ENCODE measurements around the gene DNAH8. TPM values are rescaled to one million over a fixed set of nuclear protein-coding genes. Genes with fewer than 3 reads are reported as not detected.

Gene DNAH8
- total and polyA plus RNA-seq, 2 donors (not counting 3 experiments of a cell fraction or from before 2014, with no cell fraction given), result 0.29 to 0.61 TPM

DNA sequence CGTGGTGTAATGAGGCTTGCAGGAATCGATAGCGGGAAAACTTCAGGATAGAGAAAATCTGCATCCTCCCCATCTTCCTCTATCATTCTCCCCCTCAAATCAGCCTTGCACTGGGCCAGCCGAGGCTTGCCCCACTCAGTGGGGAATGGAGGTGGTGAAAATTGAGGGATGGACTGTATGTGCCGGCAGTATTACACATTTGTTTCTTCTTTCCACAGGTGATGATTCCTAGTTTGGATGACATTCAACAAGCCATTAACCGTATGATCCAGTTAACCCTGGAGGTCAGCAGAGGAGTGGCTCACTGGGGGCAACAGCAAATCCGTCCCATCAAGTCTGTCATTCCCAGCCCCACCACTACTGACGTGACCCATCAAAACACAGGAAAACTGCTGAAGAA, 100.1 kb downstream of the DNAH8 start:
- ChIA-PET CTCF (interaction anchor here (0.6 to 2.4 kb wide), 2 partner anchors 10 to 68 kb away, joined by 5 to 14 read pairs; no protein-coding TSS in a partner anchor), POLR2A (no interaction called here)
- Histone ChIP-seq H3K27me3 (ENCODE audit: control insufficient read depth in 2 of 2, insufficient read depth in 2 of 2, low read length in 2 of 2) (peaks cover under 1 to 2% of the 10 kb centered on the region in 2 experiments), H3K27ac (ENCODE audit: insufficient read depth, low read depth, low read length) (no peak overlapping the region), H3K36me3 (ENCODE audit: control insufficient read depth in 2 of 2, extremely low read depth in 1 of 2, insufficient read depth in 2 of 2, low read length in 2 of 2) (no peaks in the 10 kb centered on the region), H3K79me2 (ENCODE audit: control insufficient read depth, insufficient read depth, low read length) (no peaks in the 10 kb centered on the region), H2AFZ (ENCODE audit: low read depth, low read length) (no peak overlapping the region), H3K4me3 (replicated peaks in 1 of 3; ENCODE audit: insufficient read depth in 1 of 3, low read depth in 1 of 3, low read length in 3 of 3) (no peak overlapping the region), H3K9ac (replicated peaks; ENCODE audit: extremely low read depth, insufficient read depth, low read length) (no peak overlapping the region), H3K9me1 (replicated peaks; ENCODE audit: control insufficient read depth, extremely low read depth, insufficient read depth, low read length) (no peaks in the 10 kb centered on the region), H3K4me1 (ENCODE audit: control insufficient read depth, extremely low read depth, insufficient read depth, low read length) (peaks cover 8% of the 10 kb centered on the region), H4K20me1 (replicated peaks; ENCODE audit: control insufficient read depth, extremely low read depth, insufficient read depth, low read length) (no peaks in the 10 kb centered on the region), H3K4me2 (ENCODE audit: insufficient read depth, low read length) (no peak overlapping the region), H3K9me3 (replicated peaks; ENCODE audit: control insufficient read depth, insufficient read depth, low read length) (no peaks in the 10 kb centered on the region)
- intact Hi-C loops (cut with micrococcal nuclease), result no loop called here
- FAIRE-seq (no peak), DNase-seq (ENCODE audit: low read depth, low spot score) (no peak)
- no TSS peak for BruUV-seq (replicated peaks)
- TF ChIP-seq POLR2A (IDR thresholded peaks at IDR 0.05; ENCODE audit: low read depth, low read length) (no peak), EZH2 (IDR thresholded peaks at IDR 0.05; ENCODE audit: borderline replicate concordance, low read depth, low read length, severe bottlenecking) (no peak), POLR2AphosphoS5 (IDR thresholded peaks at IDR 0.05; ENCODE audit: insufficient read depth, low read depth, low read length) (no peak), GATA2 (IDR thresholded peaks at IDR 0.05; ENCODE audit: insufficient read depth, insufficient read length, low read depth, low read length) (no peak), JUN (IDR thresholded peaks at IDR 0.05; ENCODE audit: borderline replicate concordance, insufficient read depth, insufficient read length, low read depth) (no peak), MYC (IDR thresholded peaks at IDR 0.05; ENCODE audit: low read depth, low read length) (no peak), FOS (IDR thresholded peaks at IDR 0.05; ENCODE audit: borderline replicate concordance, insufficient read depth, low read length) (no peak)
- TF ChIP-seq, protein P1, sequence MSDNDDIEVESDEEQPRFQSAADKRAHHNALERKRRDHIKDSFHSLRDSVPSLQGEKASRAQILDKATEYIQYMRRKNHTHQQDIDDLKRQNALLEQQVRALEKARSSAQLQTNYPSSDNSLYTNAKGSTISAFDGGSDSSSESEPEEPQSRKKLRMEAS (IDR thresholded peaks at IDR 0.05; ENCODE audit: insufficient read depth, insufficient read length), result no peak
- TF ChIP-seq, protein P2, sequence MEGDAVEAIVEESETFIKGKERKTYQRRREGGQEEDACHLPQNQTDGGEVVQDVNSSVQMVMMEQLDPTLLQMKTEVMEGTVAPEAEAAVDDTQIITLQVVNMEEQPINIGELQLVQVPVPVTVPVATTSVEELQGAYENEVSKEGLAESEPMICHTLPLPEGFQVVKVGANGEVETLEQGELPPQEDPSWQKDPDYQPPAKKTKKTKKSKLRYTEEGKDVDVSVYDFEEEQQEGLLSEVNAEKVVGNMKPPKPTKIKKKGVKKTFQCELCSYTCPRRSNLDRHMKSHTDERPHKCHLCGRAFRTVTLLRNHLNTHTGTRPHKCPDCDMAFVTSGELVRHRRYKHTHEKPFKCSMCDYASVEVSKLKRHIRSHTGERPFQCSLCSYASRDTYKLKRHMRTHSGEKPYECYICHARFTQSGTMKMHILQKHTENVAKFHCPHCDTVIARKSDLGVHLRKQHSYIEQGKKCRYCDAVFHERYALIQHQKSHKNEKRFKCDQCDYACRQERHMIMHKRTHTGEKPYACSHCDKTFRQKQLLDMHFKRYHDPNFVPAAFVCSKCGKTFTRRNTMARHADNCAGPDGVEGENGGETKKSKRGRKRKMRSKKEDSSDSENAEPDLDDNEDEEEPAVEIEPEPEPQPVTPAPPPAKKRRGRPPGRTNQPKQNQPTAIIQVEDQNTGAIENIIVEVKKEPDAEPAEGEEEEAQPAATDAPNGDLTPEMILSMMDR (IDR thresholded peaks at IDR 0.05; ENCODE audit: extremely low read depth in 1 of 2, insufficient read depth in 1 of 2, low read depth in 1 of 2, low read length in 2 of 2), result no peak
- dilution Hi-C loops (cut with MboI; ENCODE audit: extremely low pct_ligation_motif_present, low sequenced_read_pairs), result no loop called here
